AG09319 (cell line): ENCODE results near the gene UNC5B.
"Not testable (repeated sequence)": the region's sequence is repeated elsewhere in the genome, so short reads cannot be mapped to it uniquely, and the experiment has no call there.

ENCODE experiments used
- DNase-seq: peaks from one replicate; pipeline ENCODE4 v3.0.0-alpha.2; 2010; ENCODE audit warnings: low read depth; ENCODE audit errors: extremely low read depth
- CTCF ChIP-seq: IDR thresholded peaks from 2 replicates; pipeline ENCODE4 v1.5.1; 2011; ENCODE audit warnings: low read depth, mild to moderate bottlenecking, inconsistent platforms, low read length, moderate library complexity

The UNC5B gene

GRCh38 chr10:71270301-71271220, 58.2 kb downstream of the UNC5B start:
- no peak for DNase-seq
- peak; percentile 80 for TF ChIP-seq CTCF

- TF ChIP-seq CTCF, result no peak
- no peak for DNase-seq
These were observed 59.3 kb downstream of the UNC5B start for GRCh38 chr10:71271662-71272055.

GRCh38 chr10:71272056-71272771, 59.8 kb downstream of the UNC5B start:
- no peak for TF ChIP-seq CTCF
- no peak for DNase-seq

GRCh38 chr10:71272974-71273373, 60.6 kb downstream of the UNC5B start:
- not testable (repeated sequence) for DNase-seq

- no peak for DNase-seq
- TF ChIP-seq CTCF, result no peak
These were observed 61.1 kb downstream of the UNC5B start for GRCh38 chr10:71273506-71273905.

- no peak for TF ChIP-seq CTCF
- DNase-seq, result no peak
These were observed 62.8 kb downstream of the UNC5B start for GRCh38 chr10:71274901-71275796.

GRCh38 chr10:71276873-71277272, 64.5 kb downstream of the UNC5B start:
- TF ChIP-seq CTCF, result no peak
- DNase-seq, result no peak
